ENCODE data around the gene ARHGAP8. TPM values are rescaled to one million over a fixed set of nuclear protein-coding genes. Genes with fewer than 3 reads are reported as not detected.

Gene ARHGAP8
- total RNA-seq, 2 experiments from 2014 or later, result not detected

DNA sequence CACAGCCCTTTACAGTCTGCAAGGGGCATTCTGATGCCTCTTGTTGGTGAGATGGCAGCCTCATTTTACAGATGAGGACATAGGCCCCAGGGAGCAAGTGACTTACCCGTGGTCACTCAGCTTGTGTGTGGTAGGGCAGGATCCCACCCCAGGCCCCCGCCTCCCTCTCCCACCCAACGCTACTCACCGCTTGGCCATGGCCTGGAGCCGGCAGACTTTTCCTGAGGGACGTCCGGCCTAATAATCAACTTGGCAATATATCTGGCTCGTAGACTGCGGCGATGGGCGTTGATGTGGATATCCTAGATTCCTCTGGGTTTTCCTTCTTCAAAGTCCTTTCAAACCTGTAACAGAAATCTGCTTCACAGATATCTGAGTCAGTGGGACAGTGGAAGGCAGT, 57.1 kb downstream of the ARHGAP8 start:
- CTCF ChIA-PET (ENCODE audit: unreplicated experiment), result no interaction called here
- no TSS peak for BruUV-seq (replicated peaks)
- H3K79me2 ChIP-seq (ENCODE audit: insufficient read depth, low read depth, low read length), result no peaks in the 10 kb centered on the region
- no peaks in the 10 kb centered on the region for H4K20me1 ChIP-seq (ENCODE audit: insufficient read depth, low read length)
- POLR2A ChIA-PET, result no interaction called here
- H3K36me3 ChIP-seq (ENCODE audit: insufficient read depth, low read length), result no peaks in the 10 kb centered on the region
- TF ChIP-seq, protein P1, sequence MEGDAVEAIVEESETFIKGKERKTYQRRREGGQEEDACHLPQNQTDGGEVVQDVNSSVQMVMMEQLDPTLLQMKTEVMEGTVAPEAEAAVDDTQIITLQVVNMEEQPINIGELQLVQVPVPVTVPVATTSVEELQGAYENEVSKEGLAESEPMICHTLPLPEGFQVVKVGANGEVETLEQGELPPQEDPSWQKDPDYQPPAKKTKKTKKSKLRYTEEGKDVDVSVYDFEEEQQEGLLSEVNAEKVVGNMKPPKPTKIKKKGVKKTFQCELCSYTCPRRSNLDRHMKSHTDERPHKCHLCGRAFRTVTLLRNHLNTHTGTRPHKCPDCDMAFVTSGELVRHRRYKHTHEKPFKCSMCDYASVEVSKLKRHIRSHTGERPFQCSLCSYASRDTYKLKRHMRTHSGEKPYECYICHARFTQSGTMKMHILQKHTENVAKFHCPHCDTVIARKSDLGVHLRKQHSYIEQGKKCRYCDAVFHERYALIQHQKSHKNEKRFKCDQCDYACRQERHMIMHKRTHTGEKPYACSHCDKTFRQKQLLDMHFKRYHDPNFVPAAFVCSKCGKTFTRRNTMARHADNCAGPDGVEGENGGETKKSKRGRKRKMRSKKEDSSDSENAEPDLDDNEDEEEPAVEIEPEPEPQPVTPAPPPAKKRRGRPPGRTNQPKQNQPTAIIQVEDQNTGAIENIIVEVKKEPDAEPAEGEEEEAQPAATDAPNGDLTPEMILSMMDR (conservative IDR thresholded peaks at IDR 0.05; ENCODE audit: low read length), result no peak
- no peak for TF ChIP-seq EZH2phosphoT487 (IDR thresholded peaks at IDR 0.05; ENCODE audit: borderline replicate concordance, low read depth, low read length)
- H3K9me3 ChIP-seq (ENCODE audit: low read length), result no peaks in the 10 kb centered on the region
- no peaks in the 10 kb centered on the region for H3K9me2 ChIP-seq (ENCODE audit: insufficient read depth, low read length)
- H3K4me3 ChIP-seq (ENCODE audit: low read depth, low read length, poor library complexity, severe bottlenecking), result no peak overlapping the region
- DNase-seq (ENCODE audit: low spot score), result no peak
- intact Hi-C loops (cut with micrococcal nuclease; ENCODE audit: unreplicated experiment), result no loop called here
- H3K27ac ChIP-seq (ENCODE audit: low read depth, low read length, poor library complexity, severe bottlenecking), result no peak overlapping the region
- H3K4me1 ChIP-seq (ENCODE audit: insufficient read depth, low read length, poor library complexity, severe bottlenecking), result no peaks in the 10 kb centered on the region
- no peak overlapping the region for H2AFZ ChIP-seq (ENCODE audit: low read length)
- no peak overlapping the region for H3K4me2 ChIP-seq (ENCODE audit: low read length)

DNA sequence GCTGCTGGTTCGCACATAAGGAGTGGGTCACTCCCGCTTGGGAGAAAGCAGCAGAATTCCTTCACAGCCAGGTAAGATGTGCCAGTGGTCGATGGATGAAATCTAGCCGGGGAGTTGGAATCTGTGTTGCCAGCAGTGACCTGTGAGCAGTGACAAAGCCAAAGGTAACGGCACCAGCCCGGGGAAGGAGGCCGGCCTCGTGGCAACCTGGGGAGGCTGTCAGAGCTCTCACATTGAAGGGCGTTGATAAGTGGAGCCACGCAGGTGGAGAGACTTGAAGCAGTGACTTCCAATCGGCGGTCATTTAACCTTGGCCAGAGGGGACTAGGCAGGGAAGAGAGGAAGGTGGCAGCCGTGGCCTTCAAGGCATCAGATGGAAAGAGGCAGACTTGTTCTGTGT, 58.8 kb downstream of the ARHGAP8 start:
- Histone ChIP-seq H3K9me2 (ENCODE audit: insufficient read depth, low read length) (no peaks in the 10 kb centered on the region), H3K4me3 (ENCODE audit: low read depth, low read length, poor library complexity, severe bottlenecking) (no peak overlapping the region), H2AFZ (ENCODE audit: low read length) (no peak overlapping the region), H3K79me2 (ENCODE audit: insufficient read depth, low read depth, low read length) (no peaks in the 10 kb centered on the region), H3K4me1 (ENCODE audit: insufficient read depth, low read length, poor library complexity, severe bottlenecking) (no peaks in the 10 kb centered on the region), H4K20me1 (ENCODE audit: insufficient read depth, low read length) (no peaks in the 10 kb centered on the region), H3K27ac (ENCODE audit: low read depth, low read length, poor library complexity, severe bottlenecking) (no peak overlapping the region), H3K36me3 (ENCODE audit: insufficient read depth, low read length) (no peaks in the 10 kb centered on the region), H3K9me3 (ENCODE audit: low read length) (no peaks in the 10 kb centered on the region), H3K4me2 (ENCODE audit: low read length) (no peak overlapping the region)
- ChIA-PET POLR2A (no interaction called here), CTCF (ENCODE audit: unreplicated experiment) (no interaction called here)
- no TSS peak for BruUV-seq (replicated peaks)
- TF ChIP-seq, protein P1 (conservative IDR thresholded peaks at IDR 0.05; ENCODE audit: low read length), result no peak
- no peak for TF ChIP-seq EZH2phosphoT487 (IDR thresholded peaks at IDR 0.05; ENCODE audit: borderline replicate concordance, low read depth, low read length)
- DNase-seq (ENCODE audit: low spot score), result no peak
- intact Hi-C loops (cut with micrococcal nuclease; ENCODE audit: unreplicated experiment), result no loop called here

DNA sequence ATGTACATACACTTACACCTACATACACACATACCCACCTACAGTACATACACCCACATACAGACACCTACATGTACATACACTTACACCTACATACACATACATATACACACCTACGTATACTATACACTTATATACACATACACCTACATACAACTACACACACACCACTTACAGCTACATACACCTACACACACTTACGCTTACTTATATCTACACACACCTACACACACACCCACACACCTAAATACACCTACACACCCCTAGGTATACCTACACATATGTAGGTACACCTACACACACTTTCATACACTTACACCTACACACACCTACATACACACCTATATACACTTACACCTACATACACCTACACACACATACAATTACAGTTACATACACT, 61.0 kb downstream of the ARHGAP8 start:
- no peaks in the 10 kb centered on the region for H3K9me3 ChIP-seq (ENCODE audit: low read length)
- H3K27ac ChIP-seq (ENCODE audit: low read depth, low read length, poor library complexity, severe bottlenecking), result no peak overlapping the region
- no peaks in the 10 kb centered on the region for H3K4me1 ChIP-seq (ENCODE audit: insufficient read depth, low read length, poor library complexity, severe bottlenecking)
- POLR2A ChIA-PET, result no interaction called here
- CTCF ChIA-PET (ENCODE audit: unreplicated experiment), result no interaction called here
- TF ChIP-seq, protein P1 (conservative IDR thresholded peaks at IDR 0.05; ENCODE audit: low read length), result no peak
- no peak for TF ChIP-seq EZH2phosphoT487 (IDR thresholded peaks at IDR 0.05; ENCODE audit: borderline replicate concordance, low read depth, low read length)
- H3K4me3 ChIP-seq (ENCODE audit: low read depth, low read length, poor library complexity, severe bottlenecking), result no peak overlapping the region
- H3K4me2 ChIP-seq (ENCODE audit: low read length), result no peak overlapping the region
- intact Hi-C loops (cut with micrococcal nuclease; ENCODE audit: unreplicated experiment), result no loop called here
- DNase-seq (ENCODE audit: low spot score), result no peak
- no peak overlapping the region for H2AFZ ChIP-seq (ENCODE audit: low read length)
- no peaks in the 10 kb centered on the region for H3K79me2 ChIP-seq (ENCODE audit: insufficient read depth, low read depth, low read length)
- no peaks in the 10 kb centered on the region for H3K36me3 ChIP-seq (ENCODE audit: insufficient read depth, low read length)
- no peaks in the 10 kb centered on the region for H4K20me1 ChIP-seq (ENCODE audit: insufficient read depth, low read length)
- no TSS peak for BruUV-seq (replicated peaks)
- H3K9me2 ChIP-seq (ENCODE audit: insufficient read depth, low read length), result no peaks in the 10 kb centered on the region
